ENCODE data around the gene ST3GAL2.

DNA sequence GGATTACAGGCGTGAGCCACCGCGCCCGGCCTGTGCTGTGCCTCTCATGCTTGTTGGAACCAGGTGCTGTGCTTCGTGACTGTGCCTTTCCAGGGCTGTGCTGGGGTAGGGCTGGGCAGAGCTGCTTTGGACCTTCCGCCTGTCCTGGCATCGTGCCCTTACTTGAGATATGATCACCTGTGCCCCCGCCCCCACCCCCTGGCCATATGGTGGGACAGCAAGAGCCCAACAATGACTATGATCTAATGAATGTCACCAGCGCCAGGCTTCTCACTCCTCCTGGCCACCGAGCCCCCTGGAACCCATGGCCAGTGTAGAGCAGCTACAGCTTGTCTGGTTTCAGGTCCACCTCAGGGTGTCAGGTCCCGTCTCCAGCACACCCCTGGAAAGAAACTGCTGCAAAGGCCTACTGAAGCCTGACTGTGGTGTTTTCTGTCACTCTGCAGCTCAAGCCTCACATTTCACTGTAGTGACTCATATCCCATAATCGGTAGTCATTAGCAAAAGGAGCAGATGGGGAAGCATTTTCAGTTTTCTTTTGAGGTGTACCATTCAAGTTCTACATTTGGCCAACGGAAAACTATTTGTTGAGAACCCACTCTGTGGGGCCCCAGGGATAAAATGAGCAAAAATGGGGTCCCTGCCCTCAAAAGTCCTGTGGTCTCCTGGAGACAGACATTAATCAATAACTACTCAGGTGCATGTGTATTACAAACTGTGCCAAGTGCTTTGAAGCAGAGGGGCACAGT lies 37.5 kb upstream of the ST3GAL2 start:
- TF ChIP-seq, protein P1, sequence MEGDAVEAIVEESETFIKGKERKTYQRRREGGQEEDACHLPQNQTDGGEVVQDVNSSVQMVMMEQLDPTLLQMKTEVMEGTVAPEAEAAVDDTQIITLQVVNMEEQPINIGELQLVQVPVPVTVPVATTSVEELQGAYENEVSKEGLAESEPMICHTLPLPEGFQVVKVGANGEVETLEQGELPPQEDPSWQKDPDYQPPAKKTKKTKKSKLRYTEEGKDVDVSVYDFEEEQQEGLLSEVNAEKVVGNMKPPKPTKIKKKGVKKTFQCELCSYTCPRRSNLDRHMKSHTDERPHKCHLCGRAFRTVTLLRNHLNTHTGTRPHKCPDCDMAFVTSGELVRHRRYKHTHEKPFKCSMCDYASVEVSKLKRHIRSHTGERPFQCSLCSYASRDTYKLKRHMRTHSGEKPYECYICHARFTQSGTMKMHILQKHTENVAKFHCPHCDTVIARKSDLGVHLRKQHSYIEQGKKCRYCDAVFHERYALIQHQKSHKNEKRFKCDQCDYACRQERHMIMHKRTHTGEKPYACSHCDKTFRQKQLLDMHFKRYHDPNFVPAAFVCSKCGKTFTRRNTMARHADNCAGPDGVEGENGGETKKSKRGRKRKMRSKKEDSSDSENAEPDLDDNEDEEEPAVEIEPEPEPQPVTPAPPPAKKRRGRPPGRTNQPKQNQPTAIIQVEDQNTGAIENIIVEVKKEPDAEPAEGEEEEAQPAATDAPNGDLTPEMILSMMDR (IDR thresholded peaks at IDR 0.05; ENCODE audit: borderline replicate concordance, extremely low read depth, low read length, poor library complexity, severe bottlenecking): no peak
- no peak for TF ChIP-seq EZH2 (IDR thresholded peaks at IDR 0.05; ENCODE audit: borderline replicate concordance, low read depth, low read length, severe bottlenecking)

Measured in DND-41 (cell line).